DOHH2 (cell line): Measurements from ENCODE around the gene UNC93B1.

Experiments used
- CTCF ChIP-seq: fragments of 200-600 bp; sonication (generic); IDR thresholded peaks from one replicate; pipeline ENCODE4 v1.5.1; 2014; ENCODE audit warnings: antibody characterized with exemption, mild to moderate bottlenecking, low read depth, low read length; ENCODE audit not compliant: poor library complexity, severe bottlenecking
- EZH2phosphoT487 ChIP-seq: fragments of 200-600 bp; sonication (generic); IDR thresholded peaks from 2 replicates; pipeline ENCODE4 v1.6.1; 2017; ENCODE audit warnings: borderline replicate concordance, mild to moderate bottlenecking, antibody characterized with exemption, low read length, moderate library complexity, mixed read lengths

DNA sequence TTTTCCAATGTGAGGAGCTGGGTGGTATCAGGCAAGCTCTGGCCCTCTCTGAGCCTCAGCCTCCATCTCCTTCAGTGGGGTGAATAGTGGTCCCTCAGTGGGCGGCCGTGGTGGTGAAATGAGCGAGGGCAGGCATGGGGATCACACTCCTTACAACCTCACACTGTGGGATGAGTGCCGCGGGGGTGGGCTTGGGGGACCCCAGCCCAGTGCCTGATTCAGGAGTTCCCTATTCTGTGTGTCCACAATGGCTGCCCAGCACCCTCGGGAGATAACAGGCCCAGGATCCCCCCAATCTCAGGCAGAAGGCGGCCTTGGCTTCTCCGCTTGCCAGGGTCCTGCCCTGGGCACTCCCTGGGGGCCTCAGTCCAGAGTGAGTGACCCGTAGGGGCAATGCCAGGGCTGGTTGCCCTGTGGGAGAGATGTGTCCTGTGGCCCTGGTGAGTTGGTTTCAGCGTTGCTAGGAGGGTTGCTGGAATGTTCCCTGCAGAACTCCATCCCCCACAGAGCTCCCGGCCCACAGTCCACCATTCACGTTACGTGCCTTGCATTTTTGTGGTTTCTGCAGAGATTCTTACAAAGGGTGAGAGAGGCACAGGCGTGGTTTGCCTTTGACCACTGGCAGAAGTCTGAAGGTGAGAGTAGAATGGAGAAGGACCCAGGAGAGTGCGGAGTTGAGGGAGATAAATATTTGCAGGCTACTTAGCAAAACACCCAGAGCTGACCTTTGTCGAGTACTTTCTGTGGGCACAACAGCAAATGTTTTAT lies 9.1 kb upstream of the UNC93B1 start:
- TF ChIP-seq CTCF (no peak), EZH2phosphoT487 (no peak)
